Right lobe of liver (tissue), 4 donors: ENCODE data around the gene CEP164.

Experiments
- CTCF ChIP-seq, 4 donors: fragments of 200-600 bp in 3 of 4; fragments of 450-650 bp in 1 of 4; IDR thresholded peaks; one replicate each; pipeline versions ENCODE4 v1.5.1 to v1.8.0; 2016 to 2022; ENCODE audit warnings: antibody characterized with exemption in 4 of 4, mild to moderate bottlenecking in 2 of 4
- POLR2A ChIP-seq: fragments of 450-650 bp; IDR thresholded peaks from one replicate; pipeline ENCODE4 v1.6.1; 2017; ENCODE audit warnings: antibody characterized with exemption, mild to moderate bottlenecking
- donor health status: DM: no; HTN: no; CAD: no.
- donor health status: DM: no; HTN: no; CAD: no.
- donor health status: DM: no; HTN: yes; CAD: no.

DNA sequence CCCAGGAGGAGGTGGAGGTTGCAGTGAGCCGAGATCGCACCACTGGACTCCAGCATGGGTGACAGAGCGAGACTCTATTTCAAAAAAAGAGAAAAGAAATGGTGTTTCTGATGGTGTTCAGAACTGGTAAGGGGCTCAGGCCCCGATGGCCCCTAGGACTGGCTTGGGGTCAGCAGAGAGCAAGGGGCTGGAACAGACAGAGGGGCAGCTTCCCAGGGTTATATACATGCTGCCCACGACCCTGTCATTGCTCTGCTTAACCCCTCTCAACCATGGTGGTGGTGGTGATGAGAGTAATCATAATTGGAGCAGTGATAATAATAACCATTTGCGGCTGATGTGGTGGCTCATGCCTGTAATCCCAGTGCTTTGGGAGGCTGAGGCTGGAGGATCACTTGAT lies 79.4 kb downstream of the CEP164 start:
- TF ChIP-seq CTCF (IDR thresholded peaks at IDR 0.05) (no peak), POLR2A (no peak)
